HS-27A (cell line): ENCODE data around the gene ANKH.
"Not testable (repeated sequence)": the region's sequence is repeated elsewhere in the genome, so short reads cannot be mapped to it uniquely, and the experiment has no call there.

Source experiments
- DNase-seq: peaks from one replicate; pipeline ENCODE4 v3.0.0-alpha.2; 2012; ENCODE audit warnings: low read depth, missing footprints

ANKH gene

DNA sequence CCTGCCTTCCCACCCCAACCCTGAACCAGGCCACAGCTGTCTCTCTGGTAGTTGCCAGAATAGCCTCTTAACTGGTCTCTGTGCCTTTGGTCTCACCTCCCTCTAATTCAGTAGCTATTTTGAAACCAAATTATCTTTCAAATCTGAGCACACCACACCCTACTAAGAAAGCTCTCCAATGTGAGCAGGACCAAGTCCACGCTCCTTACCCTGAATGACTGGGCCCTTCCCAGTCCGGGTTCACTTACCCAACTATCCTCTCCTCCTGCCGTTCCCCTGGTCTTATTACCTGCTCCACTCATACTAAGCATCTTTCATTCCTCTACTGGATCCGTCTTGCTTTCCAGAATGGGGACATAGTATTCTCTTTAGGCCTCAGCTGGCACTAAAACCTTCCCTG, 16.8 kb downstream of the ANKH start:
- DNase-seq = no peak

- DNase-seq = no peak
Observed at GRCh38 chr5:14853685-14854084, 17.9 kb downstream of the ANKH start.

GRCh38 chr5:14852779-14853178, 18.8 kb downstream of the ANKH start:
- DNase-seq = no peak

- no peak for DNase-seq
Observed at GRCh38 chr5:14851999-14852526, 19.5 kb downstream of the ANKH start.

- DNase-seq = no peak
Observed at GRCh38 chr5:14851597-14851996, 20.0 kb downstream of the ANKH start.

DNA sequence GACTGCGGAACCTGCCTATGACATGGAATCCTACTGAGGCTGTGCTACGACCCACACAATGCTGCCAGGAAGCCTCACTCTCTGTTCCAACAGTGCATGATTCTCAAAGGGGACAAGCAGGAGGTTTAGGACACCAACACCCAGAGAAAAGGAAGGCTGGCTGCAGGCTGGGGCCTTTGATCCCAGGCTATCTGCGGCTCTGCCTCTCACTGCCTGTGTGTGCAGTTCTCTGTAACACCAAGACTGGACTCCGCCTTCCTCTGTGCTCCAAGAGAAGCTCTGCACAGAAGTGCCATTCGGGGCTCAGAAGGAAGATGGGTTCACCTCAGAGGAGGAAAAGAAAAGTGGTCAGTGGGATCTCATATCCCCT, 20.5 kb downstream of the ANKH start:
- DNase-seq = no peak

GRCh38 chr5:14850419-14851049, 21.0 kb downstream of the ANKH start:
- DNase-seq = no peak

DNA sequence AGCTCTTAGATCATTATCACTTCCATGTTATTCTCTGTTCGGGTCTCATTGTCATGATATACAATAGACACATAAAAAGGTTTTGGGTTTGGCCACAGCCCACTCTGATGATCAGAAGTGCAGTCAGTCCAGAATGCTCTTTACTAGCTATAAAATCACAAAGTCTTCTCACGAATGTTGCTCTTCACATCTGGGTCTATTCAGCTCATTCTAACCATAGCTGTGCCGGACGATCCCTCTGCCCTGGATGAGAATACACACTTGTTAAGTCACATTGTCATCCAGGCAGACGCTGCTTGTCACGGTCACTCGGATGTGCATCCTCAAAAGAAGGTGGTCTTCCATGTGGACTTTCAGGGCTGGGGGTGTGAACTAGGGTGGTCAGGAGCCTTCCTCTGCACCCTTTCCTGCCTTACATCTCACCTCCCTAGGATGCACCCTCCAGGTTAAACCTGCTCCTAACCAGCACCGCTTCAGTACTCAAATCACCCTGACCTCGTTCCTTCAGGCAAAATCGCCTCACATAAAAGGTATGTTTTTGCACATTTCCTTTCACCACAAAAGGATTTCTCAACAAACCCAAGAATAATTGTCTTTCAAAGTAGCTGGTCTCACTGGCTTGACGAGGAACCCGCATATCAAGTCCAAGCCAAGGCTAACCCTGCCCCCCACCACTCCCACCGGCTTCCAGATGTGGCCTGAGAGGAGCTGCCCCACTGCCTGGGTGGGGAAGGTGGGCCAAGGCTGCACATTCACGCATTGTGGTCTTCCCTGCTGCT, 21.9 kb downstream of the ANKH start:
- DNase-seq = no peak

- DNase-seq = not testable (repeated sequence)
Observed at GRCh38 chr5:14848942-14849341, 22.6 kb downstream of the ANKH start.

GRCh38 chr5:14848385-14848784, 23.2 kb downstream of the ANKH start:
- DNase-seq = no peak

- no peak for DNase-seq
Observed at GRCh38 chr5:14847471-14847870, 24.1 kb downstream of the ANKH start.

GRCh38 chr5:14842117-14842516, 29.5 kb downstream of the ANKH start:
- DNase-seq = no peak

DNA sequence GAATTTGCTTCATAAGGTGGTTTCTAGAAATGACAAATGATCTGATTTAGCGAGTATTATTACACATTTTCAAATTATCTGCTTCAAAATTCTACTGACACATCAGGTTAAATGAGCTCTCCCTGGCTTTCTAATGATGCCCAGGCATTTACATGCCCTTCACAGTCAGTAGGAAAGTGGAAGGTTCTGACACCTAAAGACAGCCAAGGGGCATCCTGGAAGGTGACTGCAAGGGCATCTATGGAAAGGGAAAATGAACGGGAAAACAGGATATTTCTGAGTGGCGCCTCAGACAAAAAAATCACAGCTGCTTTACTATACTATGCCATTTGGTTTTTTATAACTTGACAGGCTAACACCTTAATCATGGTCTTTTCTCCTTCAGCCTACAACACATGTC, 31.0 kb downstream of the ANKH start:
- DNase-seq = no peak

GRCh38 chr5:14838396-14839319, 32.9 kb downstream of the ANKH start:
- DNase-seq = no peak

GRCh38 chr5:14837423-14838122, 34.0 kb downstream of the ANKH start:
- not testable (repeated sequence) for DNase-seq

DNA sequence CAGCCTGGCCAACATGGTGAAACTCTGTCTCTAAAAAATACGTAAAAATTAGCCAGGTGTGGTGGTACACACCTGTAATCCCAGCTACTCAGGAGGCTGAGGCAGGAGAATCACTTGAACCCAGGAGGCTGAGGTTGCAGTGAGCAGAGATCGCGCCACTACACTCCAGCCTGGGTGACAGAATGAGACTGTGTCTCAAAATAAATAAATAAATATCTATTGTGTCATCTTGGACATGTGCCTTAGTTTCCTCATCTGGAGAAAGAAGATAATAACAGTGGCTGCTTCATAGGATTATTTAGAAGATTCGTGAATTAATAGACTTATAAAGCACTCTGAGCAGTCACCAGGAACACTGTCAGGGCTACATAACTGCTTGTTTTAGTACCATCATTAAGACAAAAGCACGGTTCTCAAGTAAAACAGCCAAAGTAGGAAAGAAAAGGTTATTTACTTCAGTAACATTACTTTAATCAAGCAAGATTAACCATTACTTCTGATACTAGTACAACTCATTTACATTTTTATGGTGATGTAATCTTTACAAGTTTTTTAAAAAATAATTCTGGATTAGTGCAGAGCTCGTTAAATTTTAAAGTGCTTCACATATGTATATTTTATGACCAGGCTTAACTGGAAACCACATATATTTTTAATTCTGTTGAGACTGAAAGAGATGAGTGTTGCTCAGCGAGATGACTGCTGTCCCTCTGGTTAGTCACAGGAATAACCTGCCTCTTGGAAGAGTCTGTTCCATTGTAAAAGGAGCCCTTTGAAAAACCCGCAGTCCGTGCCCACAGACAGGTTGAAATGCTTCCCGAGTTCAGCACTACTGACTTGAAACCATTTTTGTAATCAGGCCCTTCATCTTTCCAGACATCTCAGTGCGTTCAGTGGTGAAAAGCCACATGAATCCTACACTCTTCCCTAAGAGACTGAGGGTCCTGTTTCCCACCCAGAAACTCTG, 36.7 kb downstream of the ANKH start:
- DNase-seq = no peak

DNA sequence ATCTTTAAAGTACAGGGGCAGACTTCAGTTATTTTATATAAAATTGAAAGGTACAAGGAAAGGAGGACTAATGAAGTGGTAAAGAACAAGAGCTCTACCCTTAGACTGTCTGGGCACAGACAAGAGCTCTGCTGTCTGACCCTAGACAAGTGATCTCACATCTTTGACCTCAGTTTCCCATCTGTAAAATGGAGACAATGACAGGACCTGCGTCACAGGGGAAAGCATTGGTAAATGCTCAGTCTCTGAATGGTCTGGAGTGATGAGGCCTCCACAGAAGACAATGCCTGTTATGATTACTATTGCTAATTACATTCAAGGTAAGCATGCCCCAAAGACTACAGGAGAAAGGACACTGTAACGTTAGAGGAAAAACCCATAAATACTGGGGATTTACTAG, 37.5 kb downstream of the ANKH start:
- DNase-seq = no peak

DNA sequence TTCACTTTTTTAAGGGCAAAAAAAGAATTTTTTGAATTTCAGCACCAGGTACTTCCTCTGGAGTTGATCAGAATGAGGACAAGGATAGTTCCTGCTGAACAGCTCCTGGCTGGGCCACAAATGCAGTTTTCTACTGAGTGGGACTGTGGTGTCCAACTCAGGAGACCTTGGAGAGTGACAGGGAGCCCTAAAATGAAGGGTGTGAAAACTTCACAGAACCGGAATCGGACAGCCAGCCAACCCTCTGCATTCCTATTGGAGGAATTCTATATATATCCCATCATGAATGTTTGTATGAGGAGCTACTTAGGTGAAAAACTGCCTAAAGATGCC, 40.6 kb downstream of the ANKH start:
- no peak for DNase-seq

DNA sequence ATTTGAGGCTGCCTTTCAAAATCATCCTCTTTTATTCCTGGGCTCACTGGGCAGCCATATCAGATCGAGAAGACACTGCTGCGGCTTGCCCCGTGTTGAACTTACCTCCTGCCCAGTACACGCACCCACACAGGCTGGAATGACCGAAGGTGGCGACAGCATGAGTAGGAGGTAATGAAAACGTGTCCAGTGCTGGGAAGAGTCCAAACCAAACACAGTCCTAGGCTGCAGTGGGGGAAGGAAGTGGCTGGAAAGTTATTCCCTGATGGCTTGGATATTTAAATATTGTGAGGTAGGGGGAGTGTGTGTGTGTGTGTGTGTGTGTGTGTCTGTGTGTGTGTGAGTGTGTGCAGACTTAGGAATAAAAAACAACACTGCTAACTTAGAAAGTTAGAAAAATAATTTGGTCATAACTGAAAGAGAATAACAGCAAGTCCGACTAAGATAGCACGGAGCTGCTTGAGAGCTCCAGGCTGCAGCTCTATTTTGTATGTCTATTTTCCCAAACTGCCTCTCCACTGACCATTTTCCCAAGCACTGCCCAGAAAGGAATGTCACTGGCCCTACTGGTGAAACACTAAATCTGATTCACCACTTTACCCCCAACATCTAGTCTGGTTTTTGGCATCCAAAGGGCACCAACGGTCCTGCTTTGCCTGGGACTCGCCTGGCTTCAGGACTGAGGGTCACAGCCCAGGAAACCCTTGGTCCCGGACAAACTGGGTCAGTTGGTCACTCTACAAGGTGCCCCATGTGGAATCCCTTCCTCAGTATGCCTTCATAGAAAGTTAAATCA, 41.2 kb downstream of the ANKH start:
- DNase-seq = no peak

GRCh38 chr5:14829396-14829795, 42.2 kb downstream of the ANKH start:
- DNase-seq = no peak
